B cell (primary cell): Measurements from ENCODE around the gene TGFBRAP1.

Source experiments
- EZH2 ChIP-seq: IDR thresholded peaks from 2 replicates; pipeline ENCODE4 v1.6.1; 2012; ENCODE audit warnings: borderline replicate concordance, low read depth, mild to moderate bottlenecking, moderate library complexity, low read length; ENCODE audit not compliant: insufficient read depth, poor library complexity, severe bottlenecking
- TF ChIP-seq, protein P1 (sequence below): fragments of 200-600 bp; IDR thresholded peaks from one replicate; pipeline ENCODE4 v1.8.0; 2022; ENCODE audit warnings: antibody characterized with exemption, mild to moderate bottlenecking

GRCh38 chr2:105371810-105372209 is 42.3 kb upstream of the TGFBRAP1 start:
- TF ChIP-seq EZH2: no peak
- TF ChIP-seq, protein P1, sequence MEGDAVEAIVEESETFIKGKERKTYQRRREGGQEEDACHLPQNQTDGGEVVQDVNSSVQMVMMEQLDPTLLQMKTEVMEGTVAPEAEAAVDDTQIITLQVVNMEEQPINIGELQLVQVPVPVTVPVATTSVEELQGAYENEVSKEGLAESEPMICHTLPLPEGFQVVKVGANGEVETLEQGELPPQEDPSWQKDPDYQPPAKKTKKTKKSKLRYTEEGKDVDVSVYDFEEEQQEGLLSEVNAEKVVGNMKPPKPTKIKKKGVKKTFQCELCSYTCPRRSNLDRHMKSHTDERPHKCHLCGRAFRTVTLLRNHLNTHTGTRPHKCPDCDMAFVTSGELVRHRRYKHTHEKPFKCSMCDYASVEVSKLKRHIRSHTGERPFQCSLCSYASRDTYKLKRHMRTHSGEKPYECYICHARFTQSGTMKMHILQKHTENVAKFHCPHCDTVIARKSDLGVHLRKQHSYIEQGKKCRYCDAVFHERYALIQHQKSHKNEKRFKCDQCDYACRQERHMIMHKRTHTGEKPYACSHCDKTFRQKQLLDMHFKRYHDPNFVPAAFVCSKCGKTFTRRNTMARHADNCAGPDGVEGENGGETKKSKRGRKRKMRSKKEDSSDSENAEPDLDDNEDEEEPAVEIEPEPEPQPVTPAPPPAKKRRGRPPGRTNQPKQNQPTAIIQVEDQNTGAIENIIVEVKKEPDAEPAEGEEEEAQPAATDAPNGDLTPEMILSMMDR: no peak
